Liver (tissue), 9 donors: Measurements from ENCODE around the gene ZGPAT. TPM values are rescaled to one million over a fixed set of nuclear protein-coding genes. Genes with fewer than 3 reads are reported as not detected.
A peak's percentile ranks its signal among the peaks of the same experiment; 100 is the strongest.

ENCODE experiments used
- DNase-seq: peaks from one replicate; pipeline ENCODE4 v3.0.0-alpha.2; 2017; ENCODE audit warnings: low spot score
- H3K27ac ChIP-seq, 2 donors: one replicate each; pipeline ENCODE4 v1.7.0; 2013; ENCODE audit warnings: inconsistent platforms in 2 of 2, low read length in 2 of 2, control low read depth in 1 of 2, low read depth in 1 of 2, mild to moderate bottlenecking in 1 of 2
- H3K27me3 ChIP-seq, 4 donors: one replicate each; pipeline versions ENCODE4 v1.6.1 to v1.7.0; 2013; ENCODE audit warnings: low read length in 3 of 4, inconsistent platforms in 1 of 4, mild to moderate bottlenecking in 1 of 4, moderate library complexity in 1 of 4; ENCODE audit not compliant: control insufficient read depth in 4 of 4, insufficient read depth in 4 of 4
- H3K36me3 ChIP-seq, 4 donors: one replicate each; pipeline versions ENCODE4 v1.6.1 to v1.7.0; 2013; ENCODE audit warnings: low read length in 3 of 4, mild to moderate bottlenecking in 3 of 4, low read depth in 1 of 4, moderate library complexity in 1 of 4; ENCODE audit not compliant: control insufficient read depth in 4 of 4, insufficient read depth in 3 of 4
- H3K4me1 ChIP-seq, 4 donors: one replicate each; pipeline versions ENCODE4 v1.6.1 to v1.7.0; 2013; ENCODE audit warnings: low read length in 3 of 4, mild to moderate bottlenecking in 3 of 4, moderate library complexity in 1 of 4; ENCODE audit not compliant: control insufficient read depth in 4 of 4, insufficient read depth in 4 of 4
- H3K4me3 ChIP-seq, 3 donors: one replicate each; pipeline versions ENCODE4 v1.6.1 to v1.7.0; 2013; ENCODE audit warnings: low read length in 3 of 3, control low read depth in 1 of 3, low read depth in 1 of 3, mild to moderate bottlenecking in 1 of 3
- H3K9ac ChIP-seq, 2 donors: one replicate each; pipeline ENCODE4 v1.7.0; 2013; ENCODE audit warnings: low read length in 2 of 2, mild to moderate bottlenecking in 2 of 2, moderate library complexity in 2 of 2, control low read depth in 1 of 2, low read depth in 1 of 2
- H3K9me3 ChIP-seq, 4 donors: one replicate each; pipeline versions ENCODE4 v1.6.1 to v1.7.0; 2013; ENCODE audit warnings: low read length in 3 of 4; ENCODE audit not compliant: control insufficient read depth in 4 of 4
- EGR1 ChIP-seq, 2 donors: IDR thresholded peaks; 2 replicates each; pipeline ENCODE4 v1.6.1; 2016 to 2018; ENCODE audit warnings: antibody characterized with exemption in 2 of 2, low read depth in 2 of 2
- FOXA1 ChIP-seq: IDR thresholded peaks from 2 replicates; pipeline ENCODE4 v1.6.1; 2016; ENCODE audit warnings: antibody characterized with exemption
- FOXA2 ChIP-seq: IDR thresholded peaks from 2 replicates; pipeline ENCODE4 v1.6.1; 2016; ENCODE audit warnings: antibody characterized with exemption
- GABPA ChIP-seq, 2 donors: IDR thresholded peaks in 1 of 2; conservative IDR thresholded peaks in 1 of 2; 2 replicates each; pipeline ENCODE4 v1.6.1; 2016; ENCODE audit warnings: antibody characterized with exemption in 2 of 2, mild to moderate bottlenecking in 1 of 2, moderate library complexity in 1 of 2
- HNF4A ChIP-seq, 2 donors: conservative IDR thresholded peaks; 2 replicates each; pipeline ENCODE4 v1.6.1; 2016; ENCODE audit warnings: antibody characterized with exemption in 2 of 2, mild to moderate bottlenecking in 2 of 2
- HNF4G ChIP-seq: IDR thresholded peaks from 2 replicates; pipeline ENCODE4 v1.6.1; 2016; ENCODE audit warnings: antibody characterized with exemption
- JUND ChIP-seq, 2 donors: IDR thresholded peaks; 2 replicates each; pipeline ENCODE4 v1.6.1; 2016; ENCODE audit warnings: antibody characterized with exemption in 2 of 2
- NR2F2 ChIP-seq: IDR thresholded peaks from 2 replicates; pipeline ENCODE4 v1.6.1; 2016; ENCODE audit warnings: antibody characterized with exemption
- RAD21 ChIP-seq, 2 donors: IDR thresholded peaks; 2 replicates each; pipeline ENCODE4 v1.6.1; 2016; ENCODE audit warnings: antibody characterized with exemption in 2 of 2, mild to moderate bottlenecking in 2 of 2
- REST ChIP-seq: IDR thresholded peaks from 2 replicates; pipeline ENCODE4 v1.6.1; 2016; ENCODE audit warnings: antibody characterized with exemption, mild to moderate bottlenecking
- RXRA ChIP-seq, 2 donors: IDR thresholded peaks; 2 replicates each; pipeline ENCODE4 v1.6.1; 2017 to 2018; ENCODE audit warnings: antibody characterized with exemption in 2 of 2, mild to moderate bottlenecking in 1 of 2
- SP1 ChIP-seq: IDR thresholded peaks from 2 replicates; pipeline ENCODE4 v1.6.1; 2018; ENCODE audit warnings: antibody characterized with exemption, mild to moderate bottlenecking
- TAF1 ChIP-seq: conservative IDR thresholded peaks from 2 replicates; pipeline ENCODE4 v1.6.1; 2016; ENCODE audit warnings: antibody characterized with exemption, mild to moderate bottlenecking
- YY1 ChIP-seq: IDR thresholded peaks from 2 replicates; pipeline ENCODE4 v1.6.1; 2016; ENCODE audit warnings: antibody characterized with exemption, mild to moderate bottlenecking
- whole genome bisulfite sequencing: extraction: QIAGEN DNeasy Blood & Tissue Kit; methylation state at CpG from one replicate; pipeline ENCODE4 v1.1.7; 2013; 5-methylcytosine and 5-hydroxymethylcytosine counted together
- polyA plus RNA-seq, 2 donors: library from polyadenylated mRNA; stranded (reverse) in 1 of 2; unstranded in 1 of 2; fragments of 200-250 nt in 1 of 2; fragments of >200 nt in 1 of 2; fragmentation: Nextera tagmentation in 1 of 2; extraction: Ambion mirVana in 1 of 2; gene quantifications; one replicate each; pipeline versions ENCODE4 v1.2.1 to v1.2.3, GENCODE V29; 2013 to 2015
- total RNA-seq, 2 donors: library from RNA; depleted of rRNA; stranded (reverse); fragments of >200 nt; gene quantifications; one replicate each; pipeline ENCODE4 v1.2.3, GENCODE V29; 2014
- TF ChIP-seq, protein P1 (sequence below): IDR thresholded peaks from 2 replicates; pipeline ENCODE4 v1.6.1; 2016; ENCODE audit warnings: antibody characterized with exemption
- TF ChIP-seq, protein P2 (sequence below): IDR thresholded peaks from 2 replicates; pipeline ENCODE4 v1.6.1; 2016; ENCODE audit warnings: antibody characterized with exemption
- TF ChIP-seq, protein P3 (sequence below): fragments of 150-350 bp; IDR thresholded peaks from 2 replicates; pipeline ENCODE4 v1.5.1; 2017; ENCODE audit warnings: improper control_type of control experiment, low read depth, low read length; ENCODE audit not compliant: missing input control
- TF ChIP-seq, protein P4 (sequence below): IDR thresholded peaks from 2 replicates; pipeline ENCODE4 v1.6.1; 2016; ENCODE audit warnings: antibody characterized with exemption
- donor health status: healthy.
- donor health status: healthy.
- donor health status: healthy.
- donor health status: healthy.
- donor health status: healthy.

ZGPAT gene
- total and polyA plus RNA-seq, 4 donors = 10.3 to 90.5 (median 20.5) TPM

GRCh38 chr20:63680857-63681608, 26.8 kb upstream of the ZGPAT start:
- Histone ChIP-seq H3K27me3 (no peaks in the 10 kb centered on the region), H3K4me1 (peaks cover 0 to 2% (median 0%) of the 10 kb centered on the region in 4 donors), H3K36me3 (peaks cover 0 to 19% (median 2%) of the 10 kb centered on the region in 4 donors), H3K4me3 (no peak overlapping the region), H3K9ac (no peak overlapping the region), H3K27ac (peak overlapping the region; percentile 68 to 79), H3K9me3 (no peaks in the 10 kb centered on the region)
- 96% methylated on average over 23 of the region's 23 CpGs for WGBS
- no peak for TF ChIP-seq YY1
- no peak for TF ChIP-seq EGR1 (IDR thresholded peaks at IDR 0.05; ENCODE audit: low read depth in 2 of 2)
- no peak for TF ChIP-seq HNF4A (conservative IDR thresholded peaks at IDR 0.05)
- TF ChIP-seq SP1 = no peak
- no peak for TF ChIP-seq JUND (IDR thresholded peaks at IDR 0.05)
- TF ChIP-seq FOXA2 = no peak
- DNase-seq = no peak

DNA sequence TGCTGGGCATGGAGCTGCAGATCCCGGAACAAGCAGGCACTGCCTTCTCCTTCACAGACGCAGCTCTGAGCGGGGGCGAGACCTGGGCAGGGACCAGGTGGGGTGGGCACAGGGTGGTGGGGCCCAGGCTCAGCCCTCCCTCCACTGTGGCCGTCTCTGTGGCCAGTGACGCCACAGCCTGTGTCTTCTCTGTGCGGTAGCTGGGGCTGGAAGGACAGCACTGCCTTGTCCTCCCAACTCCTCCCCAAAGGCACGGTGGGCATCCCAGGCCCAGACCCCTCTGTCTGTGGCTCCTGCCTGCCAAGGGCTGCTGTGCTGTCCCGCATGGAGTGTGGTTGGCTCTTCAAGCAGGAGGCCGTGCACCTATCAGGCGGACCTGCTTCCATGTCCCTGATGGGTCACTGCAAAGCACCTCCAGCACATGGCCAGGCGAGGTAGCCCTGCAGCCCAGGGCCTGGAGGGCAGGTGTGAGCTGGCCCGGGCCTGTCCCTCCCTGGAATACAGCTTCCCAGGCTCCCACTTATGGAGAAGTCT, 26.2 kb upstream of the ZGPAT start:
- H3K9ac ChIP-seq = no peak overlapping the region
- peaks cover 0 to 15% (median 2%) of the 10 kb centered on the region in 4 donors for H3K36me3 ChIP-seq
- WGBS = 98% methylated on average over 13 of the region's 13 CpGs
- no peak overlapping the region for H3K4me3 ChIP-seq
- H3K27ac ChIP-seq = peak overlapping the region; percentile 68 to 79
- peaks cover 0 to 3% (median 0%) of the 10 kb centered on the region in 4 donors for H3K4me1 ChIP-seq
- TF ChIP-seq HNF4A (conservative IDR thresholded peaks at IDR 0.05) (no peak), GABPA (IDR thresholded peaks at IDR 0.05 in 1 of 2, conservative IDR thresholded peaks at IDR 0.05 in 1 of 2) (no peak), YY1 (no peak), RXRA (IDR thresholded peaks at IDR 0.05) (no peak), FOXA2 (no peak), HNF4G (no peak), NR2F2 (no peak), RAD21 (IDR thresholded peaks at IDR 0.05) (no peak), TAF1 (no peak), REST (no peak), EGR1 (IDR thresholded peaks at IDR 0.05; ENCODE audit: low read depth in 2 of 2) (no peak), JUND (IDR thresholded peaks at IDR 0.05) (no peak), FOXA1 (no peak), SP1 (no peak)
- TF ChIP-seq, protein P1, sequence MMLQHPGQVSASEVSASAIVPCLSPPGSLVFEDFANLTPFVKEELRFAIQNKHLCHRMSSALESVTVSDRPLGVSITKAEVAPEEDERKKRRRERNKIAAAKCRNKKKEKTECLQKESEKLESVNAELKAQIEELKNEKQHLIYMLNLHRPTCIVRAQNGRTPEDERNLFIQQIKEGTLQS = no peak
- TF ChIP-seq, protein P2, sequence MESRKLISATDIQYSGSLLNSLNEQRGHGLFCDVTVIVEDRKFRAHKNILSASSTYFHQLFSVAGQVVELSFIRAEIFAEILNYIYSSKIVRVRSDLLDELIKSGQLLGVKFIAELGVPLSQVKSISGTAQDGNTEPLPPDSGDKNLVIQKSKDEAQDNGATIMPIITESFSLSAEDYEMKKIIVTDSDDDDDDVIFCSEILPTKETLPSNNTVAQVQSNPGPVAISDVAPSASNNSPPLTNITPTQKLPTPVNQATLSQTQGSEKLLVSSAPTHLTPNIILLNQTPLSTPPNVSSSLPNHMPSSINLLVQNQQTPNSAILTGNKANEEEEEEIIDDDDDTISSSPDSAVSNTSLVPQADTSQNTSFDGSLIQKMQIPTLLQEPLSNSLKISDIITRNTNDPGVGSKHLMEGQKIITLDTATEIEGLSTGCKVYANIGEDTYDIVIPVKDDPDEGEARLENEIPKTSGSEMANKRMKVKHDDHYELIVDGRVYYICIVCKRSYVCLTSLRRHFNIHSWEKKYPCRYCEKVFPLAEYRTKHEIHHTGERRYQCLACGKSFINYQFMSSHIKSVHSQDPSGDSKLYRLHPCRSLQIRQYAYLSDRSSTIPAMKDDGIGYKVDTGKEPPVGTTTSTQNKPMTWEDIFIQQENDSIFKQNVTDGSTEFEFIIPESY = no peak
- TF ChIP-seq, protein P3, sequence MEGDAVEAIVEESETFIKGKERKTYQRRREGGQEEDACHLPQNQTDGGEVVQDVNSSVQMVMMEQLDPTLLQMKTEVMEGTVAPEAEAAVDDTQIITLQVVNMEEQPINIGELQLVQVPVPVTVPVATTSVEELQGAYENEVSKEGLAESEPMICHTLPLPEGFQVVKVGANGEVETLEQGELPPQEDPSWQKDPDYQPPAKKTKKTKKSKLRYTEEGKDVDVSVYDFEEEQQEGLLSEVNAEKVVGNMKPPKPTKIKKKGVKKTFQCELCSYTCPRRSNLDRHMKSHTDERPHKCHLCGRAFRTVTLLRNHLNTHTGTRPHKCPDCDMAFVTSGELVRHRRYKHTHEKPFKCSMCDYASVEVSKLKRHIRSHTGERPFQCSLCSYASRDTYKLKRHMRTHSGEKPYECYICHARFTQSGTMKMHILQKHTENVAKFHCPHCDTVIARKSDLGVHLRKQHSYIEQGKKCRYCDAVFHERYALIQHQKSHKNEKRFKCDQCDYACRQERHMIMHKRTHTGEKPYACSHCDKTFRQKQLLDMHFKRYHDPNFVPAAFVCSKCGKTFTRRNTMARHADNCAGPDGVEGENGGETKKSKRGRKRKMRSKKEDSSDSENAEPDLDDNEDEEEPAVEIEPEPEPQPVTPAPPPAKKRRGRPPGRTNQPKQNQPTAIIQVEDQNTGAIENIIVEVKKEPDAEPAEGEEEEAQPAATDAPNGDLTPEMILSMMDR = no peak
- TF ChIP-seq, protein P4, sequence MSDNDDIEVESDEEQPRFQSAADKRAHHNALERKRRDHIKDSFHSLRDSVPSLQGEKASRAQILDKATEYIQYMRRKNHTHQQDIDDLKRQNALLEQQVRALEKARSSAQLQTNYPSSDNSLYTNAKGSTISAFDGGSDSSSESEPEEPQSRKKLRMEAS = no peak
- H3K27me3 ChIP-seq = no peaks in the 10 kb centered on the region
- H3K9me3 ChIP-seq = no peaks in the 10 kb centered on the region
- no peak for DNase-seq
